Kidney epithelial cell (primary cell): Measurements from ENCODE around the gene HSFX3. TPM values are rescaled to one million over a fixed set of nuclear protein-coding genes. Genes with fewer than 3 reads are reported as not detected.
A peak's percentile ranks its signal among the peaks of the same experiment; 100 is the strongest.
"Not testable (repeated sequence)": the region's sequence is repeated elsewhere in the genome, so short reads cannot be mapped to it uniquely, and the experiment has no call there.

Experiments used
- DNase-seq: peaks from one replicate; pipeline ENCODE4 v3.0.0-alpha.2; 2010; ENCODE audit warnings: low read depth
- H3K27me3 ChIP-seq: 2 replicates; pipeline ENCODE4 v1.6.0; 2011; ENCODE audit warnings: low read length; ENCODE audit not compliant: control insufficient read depth, insufficient read depth
- H3K36me3 ChIP-seq: 2 replicates; pipeline ENCODE4 v1.5.1; 2011; ENCODE audit warnings: low read length; ENCODE audit not compliant: control insufficient read depth, insufficient read depth
- H3K4me3 ChIP-seq: 2 replicates; pipeline ENCODE4 v1.5.1; 2011; ENCODE audit warnings: low read depth, mild to moderate bottlenecking, control low read depth, low read length
- CTCF ChIP-seq: IDR thresholded peaks from 2 replicates; pipeline ENCODE4 v1.5.1; 2011; ENCODE audit warnings: mild to moderate bottlenecking, moderate library complexity, low read length, control low read depth, inconsistent platforms; ENCODE audit not compliant: insufficient read depth, poor library complexity, severe bottlenecking
- total RNA-seq: library from RNA; depleted of rRNA; stranded (reverse); fragments of >200 nt; gene quantifications from 2 replicates; pipeline ENCODE4 v1.2.3, GENCODE V29; 2015

HSFX3 gene
- total RNA-seq, 1 donor from 2014 or later, result not detected

- DNase-seq, H3K36me3 ChIP-seq: not testable (repeated sequence)
Observed at GRCh38 chrX:149547782-149548181, 1.9 kb downstream of the HSFX3 start.

GRCh38 chrX:149546962-149547361 is 2.8 kb downstream of the HSFX3 start:
- H3K4me3 ChIP-seq, DNase-seq, H3K36me3 ChIP-seq, H3K27me3 ChIP-seq: not testable (repeated sequence)

More at GRCh38 chrX:149547782-149548181, 1.9 kb downstream of the HSFX3 start:
- not testable (repeated sequence) for H3K27me3 ChIP-seq, H3K4me3 ChIP-seq

- H3K4me3 ChIP-seq, DNase-seq, H3K27me3 ChIP-seq, H3K36me3 ChIP-seq: not testable (repeated sequence)
Observed at GRCh38 chrX:149545545-149546543, 3.9 kb downstream of the HSFX3 start.

GRCh38 chrX:149541521-149542047 is 8.1 kb downstream of the HSFX3 start:
- Histone ChIP-seq H3K4me3 (peak overlapping the region; percentile 54), H3K27me3 (no peaks in the 10 kb centered on the region), H3K36me3 (no peaks in the 10 kb centered on the region)
- DNase-seq, result no peak
- TF ChIP-seq CTCF, result no peak

GRCh38 chrX:149540621-149541520 is 8.9 kb downstream of the HSFX3 start, which contains the start of gene EOLA1:
TSS of gene EOLA1 (plus strand) at chrX:149541012. CDS start at chrX:149545631, 4,619 bp downstream.
- TF ChIP-seq CTCF, result no peak
- Histone ChIP-seq H3K36me3 (no peaks in the 10 kb centered on the region), H3K4me3 (peak within 1 kb of the TSS; percentile 54), H3K27me3 (no peaks in the 10 kb centered on the region)
- peak; percentile 82 for DNase-seq

- DNase-seq, result peak; percentile 28
- TF ChIP-seq CTCF, result no peak
- Histone ChIP-seq H3K4me3 (peak overlapping the region; percentile 54), H3K36me3 (no peaks in the 10 kb centered on the region), H3K27me3 (no peaks in the 10 kb centered on the region)
Observed at GRCh38 chrX:149540131-149540620, 9.5 kb downstream of the HSFX3 start.
